NCI-H2171 treated with DMSO at 0.1 percent for 48 hours (cell line): ENCODE data around the gene GIGYF2.
A peak's percentile ranks its signal among the peaks of the same experiment; 100 is the strongest.

Source experiments
- DNase-seq: peaks from one replicate; lab custom pipeline; 2025; lab: John Stamatoyannopoulos, UW

Gene GIGYF2

DNA sequence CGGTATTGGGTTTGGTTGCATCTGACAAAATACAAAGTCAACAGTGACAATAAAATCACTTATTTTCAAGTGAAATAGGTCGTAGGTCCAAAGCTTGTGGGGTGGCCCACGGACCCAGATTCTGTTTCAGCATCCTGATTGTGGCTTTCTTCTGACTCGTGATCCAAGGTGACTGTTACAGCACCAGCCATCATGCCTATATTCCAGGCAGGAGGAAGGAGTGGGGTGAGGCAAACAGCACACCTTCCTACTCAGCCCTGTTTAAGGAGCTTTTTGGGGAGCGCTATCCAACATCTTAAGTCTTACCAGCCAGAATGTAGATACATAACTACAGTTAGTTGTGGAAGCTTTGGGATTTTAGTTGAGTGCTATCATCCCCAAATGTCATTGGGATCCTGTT lies 164.2 kb downstream of the GIGYF2 start:
- DNase-seq = no peak

DNA sequence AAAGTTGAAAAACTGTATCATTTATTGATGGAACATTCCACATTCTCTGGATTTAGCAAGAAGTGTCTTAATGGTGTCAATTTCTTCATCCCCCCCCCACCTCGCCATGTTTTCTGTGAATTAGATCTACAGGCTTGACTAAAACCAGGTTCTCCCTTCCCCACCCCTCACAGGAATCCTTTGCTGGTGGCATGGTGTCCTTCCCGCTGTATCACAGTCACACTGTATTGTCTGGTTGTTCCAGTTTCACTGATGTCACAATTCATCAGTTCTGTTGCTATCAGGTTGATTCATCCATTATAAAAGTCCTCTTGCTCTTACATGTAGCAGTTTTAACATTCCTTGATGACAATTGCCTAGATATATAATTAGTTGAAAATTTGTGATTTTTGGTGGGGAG lies 166.9 kb downstream of the GIGYF2 start:
- DNase-seq = no peak

DNA sequence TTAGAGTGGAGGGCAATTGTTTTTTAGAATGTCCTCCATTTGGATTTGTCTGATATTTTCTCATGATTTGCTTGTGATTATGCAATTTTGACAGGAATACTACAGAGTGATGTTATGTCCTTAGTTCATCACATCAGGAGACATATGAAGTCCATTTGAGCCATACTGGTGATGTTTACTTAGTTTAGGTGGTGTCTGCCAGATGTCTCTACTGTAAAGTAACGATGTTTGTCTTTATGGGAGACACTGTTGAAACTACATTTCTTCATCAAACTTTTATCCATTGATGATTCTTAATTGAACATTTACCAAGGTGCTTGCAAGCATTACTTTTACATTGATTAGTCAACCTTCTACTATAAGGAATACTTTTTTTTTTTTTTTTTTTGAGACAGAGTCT lies 168.0 kb downstream of the GIGYF2 start:
- no peak for DNase-seq

DNA sequence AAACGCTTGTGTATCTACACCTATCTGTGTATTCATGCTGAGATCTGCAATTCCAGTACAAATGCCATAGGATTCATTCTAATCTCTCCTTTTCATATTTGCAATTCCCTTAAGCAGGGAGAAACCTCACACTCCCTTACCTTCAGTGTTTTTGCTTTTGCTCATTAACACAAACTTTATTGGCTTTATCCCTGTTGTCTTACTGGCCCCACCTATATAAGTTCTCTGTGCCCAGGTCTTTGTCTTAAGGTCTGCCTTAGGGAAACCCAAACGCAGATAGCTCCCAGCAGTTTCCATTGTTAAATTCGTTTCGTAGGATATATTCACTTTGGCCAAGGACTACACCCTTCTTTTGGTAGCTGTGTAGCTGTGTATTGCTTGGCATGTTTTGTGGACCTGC lies 169.0 kb downstream of the GIGYF2 start:
- DNase-seq = no peak

DNA sequence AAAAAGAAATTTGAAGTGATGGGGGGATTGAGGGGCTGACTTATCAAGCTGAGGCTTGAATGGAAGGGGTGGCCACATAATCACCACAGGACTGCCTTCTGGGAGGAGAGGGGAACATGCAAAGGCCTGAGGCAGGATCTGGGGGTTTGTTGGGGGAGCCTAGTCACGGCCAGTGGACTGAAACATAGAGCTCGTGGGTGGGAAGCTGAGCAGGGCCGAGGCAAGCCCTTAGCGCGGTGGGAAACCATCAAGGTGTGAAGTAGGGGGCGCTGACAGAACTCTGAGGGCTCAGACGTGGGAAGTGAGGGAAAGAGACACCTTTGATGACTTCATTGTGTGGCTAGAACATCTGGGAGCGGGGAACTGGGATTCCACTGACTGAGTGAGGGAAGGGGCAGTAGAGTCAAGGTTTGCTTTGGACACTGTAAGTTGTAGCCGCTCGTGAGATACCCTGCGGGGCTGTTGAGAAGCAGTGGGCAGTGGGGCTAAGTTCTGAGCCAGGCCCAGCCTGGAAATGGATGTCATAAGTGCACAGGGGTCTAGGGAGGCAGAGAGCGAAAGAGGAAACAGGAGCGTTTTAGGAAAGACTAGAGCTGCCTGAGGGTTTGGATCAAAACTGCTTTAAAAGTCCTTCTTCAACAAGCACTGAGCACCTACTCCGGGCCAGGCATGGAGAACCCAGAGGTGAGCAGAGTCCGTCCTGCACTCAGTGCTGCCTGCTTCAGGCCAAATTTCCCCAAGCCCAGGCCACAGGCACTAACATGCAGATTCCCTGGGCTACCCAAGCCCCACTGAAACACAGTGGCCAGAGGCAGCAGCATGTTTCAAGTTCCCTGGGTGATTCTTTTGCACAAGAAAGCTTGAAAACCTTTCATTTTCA lies 172.2 kb downstream of the GIGYF2 start:
- no peak for DNase-seq

DNA sequence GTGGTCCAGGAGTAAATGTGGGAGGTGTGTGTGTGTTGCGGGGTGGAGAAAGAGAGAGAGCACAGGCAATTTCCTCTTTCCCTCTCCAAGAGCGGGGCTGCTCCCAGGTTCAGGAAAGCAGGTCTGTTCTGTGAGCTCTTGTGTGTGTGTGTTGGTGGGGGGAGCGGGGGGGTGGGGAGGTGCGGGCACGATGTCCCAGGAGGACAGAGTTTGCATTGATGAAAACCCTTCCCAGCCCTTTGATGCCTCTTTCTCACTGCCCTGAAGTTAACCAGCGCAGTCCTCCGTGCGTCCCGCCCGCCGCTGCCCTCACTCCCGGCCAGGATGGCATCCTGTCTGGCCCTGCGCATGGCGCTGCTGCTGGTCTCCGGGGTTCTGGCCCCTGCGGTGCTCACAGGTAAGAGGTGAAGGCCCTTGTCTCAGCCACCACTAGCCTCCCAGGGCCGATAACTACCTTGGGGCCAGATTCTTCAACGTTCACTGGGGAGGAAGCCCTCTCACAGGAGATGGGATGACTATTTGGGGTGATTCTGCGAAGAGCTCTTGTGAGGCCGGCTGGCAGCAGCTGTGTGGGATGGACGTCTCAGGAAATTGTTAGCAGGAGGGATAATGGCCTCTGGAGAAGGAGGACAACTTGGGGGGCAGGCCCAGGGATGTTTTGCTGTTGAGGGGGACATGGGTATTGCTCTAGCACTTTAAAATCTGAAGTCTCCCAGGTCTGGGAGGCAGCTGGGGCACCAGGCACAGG lies 173.1 kb downstream of the GIGYF2 start, which contains the start of gene SNORC:
TSS of gene SNORC (plus strand) at position 247 of the 748 bp plus-strand sequence. CDS start at position 325, 78 bp downstream.
- DNase-seq = no peak

DNA sequence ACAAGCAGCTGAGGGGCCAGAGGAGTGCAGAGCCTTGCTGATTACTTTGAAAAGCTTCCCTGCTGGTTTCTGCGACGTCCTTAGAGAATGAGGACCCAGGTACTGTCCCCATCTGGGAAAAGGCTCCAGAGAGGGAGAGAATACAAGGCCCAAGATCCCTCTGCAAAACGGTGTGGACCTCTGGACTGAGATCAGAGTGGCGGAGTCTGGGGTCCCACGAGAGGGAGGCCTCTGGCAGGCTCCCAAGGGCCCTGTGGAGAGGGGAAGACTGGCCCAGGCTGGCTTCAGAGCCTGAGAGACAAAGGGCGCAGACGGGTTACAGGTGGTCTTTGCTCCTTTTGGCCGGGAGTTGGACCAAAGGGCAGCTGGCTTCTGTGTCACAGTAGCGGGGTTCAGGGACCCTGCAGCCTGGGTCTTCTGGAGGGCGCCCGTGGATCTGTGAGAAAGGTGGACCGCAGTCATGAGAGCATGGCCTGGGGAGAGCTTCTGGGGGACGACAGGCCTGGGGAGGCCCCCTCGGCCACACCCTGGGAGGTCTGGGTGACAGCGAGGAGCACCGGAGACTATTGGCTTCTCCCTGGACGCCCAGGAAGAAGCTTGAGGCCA lies 173.7 kb downstream of the GIGYF2 start:
- no peak for DNase-seq

DNA sequence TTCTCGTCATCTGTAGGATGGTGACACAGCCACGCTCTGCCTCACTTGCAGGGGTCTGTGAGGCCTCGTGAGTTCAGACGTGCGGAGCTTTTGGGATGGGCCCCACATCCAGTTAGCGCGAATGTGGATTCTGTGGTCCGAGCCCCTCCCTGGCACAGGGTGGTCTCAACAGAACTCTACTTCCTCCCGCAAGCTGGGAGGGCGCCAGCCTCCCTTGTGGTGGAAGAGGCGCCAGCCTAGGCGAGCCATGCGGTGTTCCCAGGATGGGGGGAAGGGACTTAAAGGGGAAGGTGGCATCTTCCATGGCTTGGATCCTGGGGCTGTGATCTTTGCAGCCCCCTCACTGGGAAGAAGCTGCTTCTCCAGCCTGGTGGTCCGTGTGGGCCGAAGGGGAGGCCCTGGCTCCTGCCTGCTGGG lies 174.3 kb downstream of the GIGYF2 start:
- no peak for DNase-seq

DNA sequence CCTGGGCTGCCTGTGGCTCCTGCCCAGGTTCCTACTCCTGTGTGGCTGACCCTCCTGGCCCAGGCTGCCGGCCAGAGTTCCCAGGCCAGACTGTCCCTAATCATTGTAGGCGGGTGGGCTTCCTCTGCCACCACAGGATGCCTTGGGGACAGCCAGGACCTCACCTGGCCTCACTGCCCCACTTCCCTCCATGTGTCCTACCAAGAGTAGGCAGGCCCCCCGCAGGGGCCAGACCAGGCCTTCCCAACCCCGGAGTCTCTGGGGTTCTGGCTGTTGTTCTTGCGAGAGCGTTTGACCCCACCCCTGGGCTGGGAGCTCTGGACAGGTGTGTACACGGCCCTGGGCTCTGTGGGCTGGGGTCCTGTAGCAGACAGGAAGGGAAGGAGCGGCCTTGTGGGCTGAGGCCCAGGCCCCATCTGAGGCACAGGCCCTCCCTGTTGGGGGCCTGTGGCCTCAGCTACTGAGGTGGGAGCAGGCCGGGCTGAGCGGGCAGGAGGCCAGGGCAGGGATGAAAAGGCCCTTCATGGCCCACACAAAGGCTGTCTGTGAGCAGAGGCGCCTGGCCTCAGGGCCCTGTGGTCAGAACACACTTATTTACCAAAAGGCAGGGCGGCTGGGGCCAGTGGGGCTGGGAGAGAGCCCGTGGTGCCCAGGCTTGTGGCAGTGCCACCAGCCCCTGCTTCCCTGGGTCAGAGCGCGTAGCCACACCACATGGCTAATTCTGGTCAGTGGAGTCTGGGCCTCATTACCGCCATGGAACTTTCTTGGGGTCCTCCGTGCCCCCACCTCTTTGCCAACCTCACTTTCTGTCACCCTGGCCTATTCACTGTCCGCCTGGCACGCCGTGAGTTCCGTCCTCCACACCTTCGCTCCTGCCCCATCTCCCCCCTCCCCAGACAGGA lies 175.0 kb downstream of the GIGYF2 start:
- no peak for DNase-seq

DNA sequence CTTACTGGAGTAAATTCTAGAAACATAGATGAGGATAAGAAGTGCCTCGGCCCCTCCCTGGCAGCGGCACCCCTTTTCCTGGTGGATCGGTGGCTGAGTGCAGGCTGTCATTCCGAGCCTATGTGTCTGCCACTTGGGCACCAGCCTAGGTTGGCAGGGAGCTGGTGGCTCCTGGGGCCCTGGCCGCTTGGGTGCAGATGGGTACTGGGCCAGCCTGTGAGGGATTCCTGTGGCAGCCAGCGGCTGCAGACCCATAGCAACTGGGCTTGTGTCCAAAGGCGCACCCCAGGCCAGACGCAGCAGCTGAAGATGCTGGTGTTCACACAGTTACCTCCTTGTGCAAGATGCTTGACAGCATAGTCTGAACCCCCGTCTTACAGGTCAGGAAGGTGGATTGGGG lies 175.7 kb downstream of the GIGYF2 start:
- DNase-seq = no peak

DNA sequence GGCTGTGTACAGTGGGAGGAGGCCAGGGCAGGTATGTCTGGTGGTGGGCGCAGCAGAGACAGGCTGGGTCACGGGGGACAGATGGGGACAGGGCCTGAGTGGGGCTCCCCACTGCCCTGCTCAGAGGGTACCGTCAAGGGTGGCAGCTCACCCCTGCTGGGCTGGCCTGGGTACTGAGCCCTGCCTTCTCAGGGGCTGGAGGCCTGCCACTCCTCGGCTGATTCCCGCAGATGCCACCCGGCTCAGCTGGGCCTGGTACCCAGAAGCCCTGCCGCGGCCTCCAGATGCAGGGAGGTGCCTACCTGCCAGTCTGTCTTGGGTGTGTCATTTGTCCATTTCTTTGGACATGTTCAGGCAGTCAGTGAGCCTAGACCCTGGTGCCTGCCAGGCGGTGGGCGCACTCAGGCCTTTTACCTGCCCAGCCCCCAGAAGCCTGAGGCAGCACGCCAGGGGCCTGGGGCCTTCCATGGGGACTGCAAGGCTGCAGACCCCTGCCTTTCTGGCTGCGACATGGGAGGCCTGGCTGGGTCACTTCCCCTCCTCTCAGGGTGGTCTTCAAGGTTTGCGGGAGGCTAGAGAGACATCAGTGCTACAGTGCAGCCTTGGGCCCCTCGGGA lies 176.3 kb downstream of the GIGYF2 start:
- no peak for DNase-seq

DNA sequence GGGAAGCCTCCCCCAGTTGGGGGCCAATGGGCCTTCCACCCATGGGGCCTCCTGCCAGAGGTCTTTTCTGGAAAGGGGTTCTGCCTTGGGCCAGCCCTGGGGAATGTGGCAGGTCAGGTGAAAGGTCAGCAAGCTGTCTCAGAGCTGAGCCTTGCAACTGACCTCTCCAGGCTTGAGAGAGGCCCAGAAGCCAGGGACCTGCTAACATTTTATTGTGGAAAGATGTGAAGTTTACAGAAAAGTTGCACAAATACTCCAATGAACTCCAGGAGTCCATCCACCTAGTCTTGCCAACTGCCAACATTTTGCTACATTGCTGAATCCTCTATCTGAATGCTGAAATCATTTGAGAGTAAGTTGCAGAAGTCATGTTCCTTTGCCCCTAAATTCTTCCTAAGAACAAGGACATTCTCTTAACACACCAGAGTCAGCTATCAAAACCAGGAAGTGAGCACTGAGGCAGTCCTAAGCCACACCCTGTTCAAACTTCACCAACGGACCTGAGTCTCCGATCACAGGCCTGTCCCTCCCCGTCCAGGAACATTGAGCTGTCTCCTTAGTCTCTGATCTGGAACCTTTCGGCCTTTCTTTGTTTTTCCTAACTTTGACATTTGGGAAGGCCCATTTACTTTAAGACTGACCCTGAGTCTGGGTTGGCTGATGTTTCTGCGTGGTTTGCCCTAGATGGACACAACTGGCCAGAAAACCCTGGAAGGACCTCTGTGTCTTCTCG lies 176.9 kb downstream of the GIGYF2 start:
- DNase-seq = no peak

DNA sequence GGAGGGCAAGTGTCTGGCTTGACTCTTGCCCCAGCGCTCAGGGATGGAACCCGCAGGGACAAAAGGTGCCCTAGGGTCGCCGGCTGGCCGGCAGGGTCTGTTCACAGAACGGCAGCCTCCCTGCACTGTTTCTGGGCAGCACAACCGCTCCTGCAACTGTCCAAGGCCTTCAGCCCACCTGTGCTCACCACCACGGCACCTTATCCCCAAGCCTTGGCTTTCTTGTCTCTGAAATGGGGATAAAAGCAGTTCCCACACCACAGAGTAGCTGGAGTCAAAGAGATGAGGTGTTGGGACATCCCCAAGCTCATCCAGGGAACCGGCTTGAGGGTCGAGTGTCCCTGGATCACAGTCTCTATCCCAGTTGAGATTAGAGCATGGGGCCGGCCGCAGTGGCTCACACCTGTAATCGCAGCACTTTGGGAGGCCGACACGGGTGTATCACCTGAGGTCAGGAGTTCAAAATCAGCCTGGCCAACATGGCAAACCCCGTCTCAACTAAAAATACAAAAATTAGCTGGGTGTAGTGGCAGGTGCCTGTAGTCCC lies 177.6 kb downstream of the GIGYF2 start:
- DNase-seq = no peak

DNA sequence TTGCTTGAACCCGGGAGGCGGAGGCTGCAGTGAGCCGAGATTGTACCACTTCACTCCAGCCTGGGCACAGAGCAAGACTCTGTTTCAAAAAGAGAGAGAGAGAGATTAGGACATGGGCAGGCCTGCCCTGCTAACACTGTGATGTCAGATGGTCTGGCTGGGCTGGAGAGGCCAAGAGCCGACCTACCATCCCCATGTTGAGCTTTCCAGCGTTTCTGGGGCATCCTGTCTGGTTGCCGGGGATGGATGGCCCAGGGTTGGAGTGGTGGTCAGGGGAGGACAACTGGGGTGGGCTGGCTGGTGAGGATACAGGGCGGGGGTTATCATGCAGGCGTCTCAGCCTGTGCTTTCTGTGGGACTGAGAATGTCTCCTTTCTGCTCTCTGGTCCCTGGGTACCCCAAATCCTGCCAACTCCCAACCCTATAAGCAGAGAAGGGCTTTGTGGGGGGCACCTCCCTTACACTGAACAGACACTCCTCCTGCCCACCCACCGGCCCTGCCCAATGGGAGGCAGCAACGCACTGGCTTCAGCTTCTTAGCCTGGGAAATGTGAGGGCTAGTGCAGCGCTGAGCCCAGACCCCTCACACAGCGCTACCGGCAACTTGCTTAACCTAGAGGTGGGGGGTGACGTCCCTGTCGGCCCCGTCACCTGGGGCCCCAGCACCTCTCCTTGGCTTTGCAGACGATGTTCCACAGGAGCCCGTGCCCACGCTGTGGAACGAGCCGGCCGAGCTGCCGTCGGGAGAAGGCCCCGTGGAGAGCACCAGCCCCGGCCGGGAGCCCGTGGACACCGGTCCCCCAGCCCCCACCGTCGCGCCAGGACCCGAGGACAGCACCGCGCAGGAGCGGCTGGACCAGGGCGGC lies 178.4 kb downstream of the GIGYF2 start:
- DNase-seq = no peak

DNA sequence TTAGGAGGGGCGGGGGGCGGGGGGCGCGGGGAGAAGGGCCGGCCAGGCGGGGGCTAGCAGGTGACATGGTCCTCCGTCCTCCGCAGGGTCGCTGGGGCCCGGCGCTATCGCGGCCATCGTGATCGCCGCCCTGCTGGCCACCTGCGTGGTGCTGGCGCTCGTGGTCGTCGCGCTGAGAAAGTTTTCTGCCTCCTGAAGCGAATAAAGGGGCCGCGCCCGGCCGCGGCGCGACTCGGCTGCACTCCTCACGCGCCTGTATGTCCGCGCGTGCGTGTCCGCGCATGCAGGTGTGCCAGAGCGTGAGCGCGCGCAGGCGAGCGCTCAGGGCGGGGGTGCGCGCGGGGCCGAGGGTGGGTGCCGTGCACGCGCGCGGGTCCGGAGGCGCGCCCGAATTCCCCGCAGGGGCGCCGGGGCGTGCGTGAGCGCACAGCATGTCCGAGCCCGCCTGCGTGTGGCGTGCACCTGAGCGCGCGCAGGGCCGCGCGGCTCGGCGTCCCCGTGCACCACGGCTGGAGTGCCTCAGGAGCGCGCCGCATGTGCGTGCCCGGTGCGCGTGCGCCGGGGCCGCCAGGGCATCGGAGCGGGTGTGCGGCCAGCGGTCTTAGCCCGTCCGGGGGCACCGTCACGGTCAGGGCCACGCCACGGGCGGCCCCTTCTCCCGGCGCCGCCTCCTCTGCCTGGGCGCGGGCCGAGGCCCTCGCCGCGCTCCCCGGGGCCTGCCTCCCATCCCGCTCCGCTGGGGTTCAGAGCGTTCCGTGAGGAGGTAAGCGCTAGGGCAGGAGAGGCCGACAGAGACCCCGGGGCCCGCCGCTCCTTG lies 179.2 kb downstream of the GIGYF2 start:
- peak; percentile 15 for DNase-seq

DNA sequence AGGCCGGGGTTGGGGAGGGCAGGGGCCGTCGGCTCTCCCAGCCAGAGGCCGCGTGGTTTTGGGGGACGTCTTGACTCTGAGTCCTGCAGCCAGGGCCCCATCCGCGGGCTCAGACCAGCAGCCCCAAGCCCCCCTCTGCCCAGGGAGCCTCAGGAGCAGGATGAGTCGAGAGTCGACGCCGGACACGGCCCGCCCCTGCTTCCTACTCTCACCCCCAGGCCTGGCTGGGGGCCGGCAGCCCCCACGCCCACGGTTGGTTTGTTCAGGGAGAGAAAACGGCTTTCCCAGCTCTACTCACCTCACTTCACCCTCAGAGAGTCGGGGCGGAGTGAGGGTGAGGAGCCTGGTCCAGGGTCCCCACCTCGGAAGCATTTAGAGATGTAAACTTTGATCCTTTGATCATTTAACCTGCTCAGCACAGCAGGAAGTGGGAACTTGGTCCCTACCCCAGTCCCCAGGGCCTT lies 179.9 kb downstream of the GIGYF2 start:
- DNase-seq = no peak

DNA sequence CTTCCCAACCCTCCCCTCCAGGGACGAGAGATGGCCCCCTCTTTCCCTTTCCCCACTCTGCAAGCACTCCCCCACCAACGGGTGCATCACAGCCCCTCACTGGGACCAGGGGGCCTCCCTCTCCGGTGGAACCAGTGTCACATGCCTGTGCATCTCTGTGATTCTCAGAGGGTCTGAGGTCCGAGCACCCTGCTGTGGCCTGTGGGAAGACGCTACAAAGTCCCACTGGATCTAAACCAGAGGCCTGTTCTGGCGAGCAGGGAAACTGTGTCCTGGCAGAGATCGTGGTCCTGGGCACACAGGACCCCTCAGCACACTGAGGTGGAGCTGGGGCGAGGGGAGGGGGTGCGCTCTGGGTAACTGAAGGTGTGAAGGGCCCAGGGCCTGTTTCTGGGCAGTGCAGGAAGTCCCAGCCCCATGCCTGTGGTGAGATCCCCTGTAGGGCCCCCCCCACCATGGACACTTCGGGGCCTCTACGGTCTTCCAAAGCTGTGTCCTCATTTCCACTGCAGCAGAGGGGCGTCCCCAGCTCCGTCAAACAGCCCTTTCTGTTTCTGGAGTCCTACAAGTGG lies 180.9 kb downstream of the GIGYF2 start:
- no peak for DNase-seq
